Ureter (tissue), 1 donor: ENCODE measurements around the gene GRHPR. TPM values are rescaled to one million over a fixed set of nuclear protein-coding genes. Genes with fewer than 3 reads are reported as not detected.
"Not testable (repeated sequence)": the region's sequence is repeated elsewhere in the genome, so short reads cannot be mapped to it uniquely, and the experiment has no call there.

Source experiments
- DNase-seq: peaks from one replicate; pipeline ENCODE4 v3.0.0-alpha.2; 2020; ENCODE audit warnings: low spot score
- total RNA-seq: library from RNA; stranded (reverse); gene quantifications from one replicate; pipeline ENCODE4 v1.2.4, GENCODE V29; 2023
- donor health status: DM: yes; HTN: yes; CAD: no.

The GRHPR gene
- total RNA-seq, 1 donor from 2014 or later = 74.2 TPM

DNA sequence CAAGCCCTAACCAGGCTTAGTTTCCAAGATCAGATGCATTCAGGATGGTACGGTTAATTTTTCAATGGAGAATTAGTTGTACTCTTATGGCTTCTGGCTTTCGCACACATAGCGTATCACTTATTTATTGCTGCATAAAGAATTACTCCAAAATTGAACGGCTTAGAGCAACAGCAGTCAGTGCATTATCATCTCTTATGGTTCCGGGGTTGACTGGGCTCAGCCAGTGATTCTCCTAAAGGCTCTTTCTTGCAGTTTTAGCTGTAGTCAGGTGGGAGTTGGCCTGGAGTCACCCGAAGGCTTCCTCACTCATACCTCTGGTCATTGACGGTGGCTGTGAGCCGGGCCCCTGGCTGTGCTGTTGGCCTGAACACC is 595 bp upstream of the GRHPR start:
- DNase-seq = no peak

DNA sequence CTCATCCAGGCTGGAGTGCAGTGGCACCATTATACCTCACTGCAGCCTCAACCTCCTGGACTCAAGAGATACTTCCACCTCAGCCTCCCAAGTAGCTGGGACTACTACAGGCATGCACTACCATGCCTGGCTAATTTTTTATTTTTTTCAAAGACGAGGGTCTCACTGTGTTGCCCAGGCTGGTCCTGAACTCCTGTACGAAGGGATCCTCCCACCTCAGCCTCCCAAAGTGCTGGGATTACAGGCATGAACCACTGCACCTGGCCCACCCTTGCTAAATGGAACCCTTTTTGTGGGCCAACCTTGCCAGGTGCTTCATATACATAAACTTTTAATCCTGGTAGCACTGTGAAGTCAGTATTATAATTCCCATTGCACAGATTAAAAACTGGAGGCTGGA is 1.0 kb downstream of the GRHPR start:
- DNase-seq = no peak

DNA sequence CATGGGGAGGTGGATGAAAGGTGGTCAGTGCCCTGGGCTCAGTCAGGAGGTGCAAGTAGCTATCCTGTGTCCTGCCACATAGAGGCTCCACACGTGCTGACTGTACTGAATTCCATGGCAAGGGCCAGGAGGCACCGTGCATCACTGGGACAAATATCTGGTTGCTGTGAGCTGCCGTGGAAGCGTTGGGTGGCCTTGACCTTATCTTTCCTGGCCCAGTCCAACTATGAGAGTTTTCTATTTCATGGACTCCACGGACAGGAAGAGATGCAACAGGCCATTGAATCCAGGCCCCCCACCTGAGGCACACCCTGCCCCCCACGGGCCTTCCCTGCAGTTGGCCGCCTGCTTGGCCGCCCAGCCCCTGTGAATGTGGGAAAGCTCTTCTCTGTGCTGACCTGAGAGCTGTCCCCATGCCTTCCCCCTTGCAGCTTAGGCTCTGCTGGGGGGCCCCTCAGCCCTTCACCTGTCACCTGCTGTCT is 1.7 kb downstream of the GRHPR start:
- no peak for DNase-seq

DNA sequence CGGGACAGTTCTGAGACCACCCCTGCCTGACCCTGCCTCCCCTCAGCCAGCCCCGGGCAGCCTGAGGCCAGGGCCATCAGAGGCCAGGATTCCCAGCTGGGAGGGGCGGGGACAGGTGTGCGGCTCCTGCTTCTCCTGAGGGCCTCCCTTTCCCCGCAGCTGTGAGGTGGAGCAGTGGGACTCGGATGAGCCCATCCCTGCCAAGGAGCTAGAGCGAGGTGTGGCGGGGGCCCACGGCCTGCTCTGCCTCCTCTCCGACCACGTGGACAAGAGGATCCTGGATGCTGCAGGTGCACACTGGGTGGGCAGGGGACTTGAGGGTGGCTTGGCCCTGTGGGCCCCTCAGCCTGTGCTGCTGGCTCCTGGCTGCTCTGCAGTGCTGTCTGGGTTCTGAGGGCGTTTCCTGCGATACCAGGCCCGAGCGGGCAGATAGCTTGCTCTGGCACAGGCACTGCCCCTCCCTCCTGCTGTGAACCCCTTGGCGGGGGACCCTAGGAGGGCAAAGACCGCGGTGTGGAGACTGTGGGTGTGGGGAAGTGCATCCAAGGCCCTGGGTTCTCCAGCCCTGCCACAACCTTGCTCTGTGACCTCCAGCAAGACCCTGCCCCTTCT is 2.3 kb downstream of the GRHPR start:
- no peak for DNase-seq

DNA sequence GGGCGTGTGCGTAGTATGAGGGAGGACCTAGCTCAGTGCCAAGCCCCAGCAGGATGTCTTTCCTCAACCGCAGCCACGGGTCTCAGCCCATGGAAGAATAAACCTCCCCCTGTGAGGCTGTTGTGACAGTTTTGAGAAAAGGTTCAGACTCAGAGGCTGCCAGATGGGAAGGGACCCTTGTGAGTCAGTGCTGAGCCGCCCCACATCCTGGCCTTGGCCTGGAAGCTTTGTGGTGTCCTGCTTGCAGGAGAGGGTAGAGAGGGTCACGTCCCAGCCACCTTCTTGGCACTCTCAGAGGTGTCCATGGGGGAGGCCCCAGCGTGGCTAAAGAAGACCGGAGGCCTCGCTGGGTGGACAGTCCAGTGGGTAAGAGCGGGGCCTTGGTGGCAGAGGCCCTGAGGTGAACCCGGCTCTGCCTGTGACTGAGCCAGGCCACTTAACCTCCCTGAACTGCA is 2.8 kb downstream of the GRHPR start:
- DNase-seq = no peak

DNA sequence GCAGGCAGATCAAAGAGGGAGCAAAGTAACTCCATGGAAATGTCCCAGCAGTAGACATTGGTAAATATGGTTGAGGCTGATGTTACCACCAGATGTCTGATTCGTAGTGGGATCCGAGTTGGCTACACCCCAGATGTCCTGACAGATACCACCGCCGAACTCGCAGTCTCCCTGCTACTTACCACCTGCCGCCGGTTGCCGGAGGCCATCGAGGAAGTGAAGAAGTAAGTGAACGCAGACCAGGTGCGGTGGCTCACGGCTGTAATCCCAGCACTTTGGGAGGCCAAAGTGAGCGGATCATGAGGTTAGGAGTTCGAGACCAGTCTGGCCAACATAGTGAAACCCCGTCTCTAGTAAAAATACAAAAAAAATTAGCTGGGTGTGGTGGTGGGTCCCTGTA is 3.9 kb downstream of the GRHPR start:
- DNase-seq = not testable (repeated sequence)

DNA sequence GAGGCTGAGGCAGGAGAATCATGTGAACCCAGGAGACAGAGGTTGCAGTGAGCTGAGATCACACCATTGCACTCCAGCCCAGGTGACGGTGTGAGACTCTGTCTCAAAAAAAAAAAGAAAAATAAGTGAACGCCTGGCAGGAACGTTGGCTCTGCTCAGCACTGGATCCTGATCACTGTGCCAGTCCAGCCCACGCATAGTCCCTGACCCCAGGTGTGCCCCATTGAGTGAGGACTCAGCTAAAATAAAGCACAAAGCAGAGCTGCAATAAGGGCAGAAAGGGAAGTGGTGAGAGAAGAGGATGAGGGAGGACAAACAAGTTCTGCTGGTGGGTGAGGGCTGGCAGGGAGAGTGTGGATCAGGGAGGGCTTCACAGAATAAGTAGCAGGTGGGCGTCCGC is 4.3 kb downstream of the GRHPR start:
- no peak for DNase-seq

DNA sequence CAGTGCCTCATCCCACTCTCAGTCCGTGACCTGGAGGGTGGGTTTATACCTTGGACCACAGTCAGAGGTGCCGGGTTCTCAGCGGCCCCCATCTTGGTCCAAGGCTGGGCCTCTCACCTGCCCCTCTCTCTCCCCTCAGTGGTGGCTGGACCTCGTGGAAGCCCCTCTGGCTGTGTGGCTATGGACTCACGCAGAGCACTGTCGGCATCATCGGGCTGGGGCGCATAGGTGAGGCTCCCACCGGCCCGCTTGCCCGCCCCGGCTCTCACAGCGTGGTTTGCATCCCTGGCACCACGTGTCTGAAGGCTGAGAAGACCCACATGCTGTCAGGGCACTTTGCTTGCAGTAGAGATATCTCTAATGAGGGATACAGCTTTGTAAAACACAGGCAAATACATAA is 5.8 kb downstream of the GRHPR start:
- DNase-seq = no peak

DNA sequence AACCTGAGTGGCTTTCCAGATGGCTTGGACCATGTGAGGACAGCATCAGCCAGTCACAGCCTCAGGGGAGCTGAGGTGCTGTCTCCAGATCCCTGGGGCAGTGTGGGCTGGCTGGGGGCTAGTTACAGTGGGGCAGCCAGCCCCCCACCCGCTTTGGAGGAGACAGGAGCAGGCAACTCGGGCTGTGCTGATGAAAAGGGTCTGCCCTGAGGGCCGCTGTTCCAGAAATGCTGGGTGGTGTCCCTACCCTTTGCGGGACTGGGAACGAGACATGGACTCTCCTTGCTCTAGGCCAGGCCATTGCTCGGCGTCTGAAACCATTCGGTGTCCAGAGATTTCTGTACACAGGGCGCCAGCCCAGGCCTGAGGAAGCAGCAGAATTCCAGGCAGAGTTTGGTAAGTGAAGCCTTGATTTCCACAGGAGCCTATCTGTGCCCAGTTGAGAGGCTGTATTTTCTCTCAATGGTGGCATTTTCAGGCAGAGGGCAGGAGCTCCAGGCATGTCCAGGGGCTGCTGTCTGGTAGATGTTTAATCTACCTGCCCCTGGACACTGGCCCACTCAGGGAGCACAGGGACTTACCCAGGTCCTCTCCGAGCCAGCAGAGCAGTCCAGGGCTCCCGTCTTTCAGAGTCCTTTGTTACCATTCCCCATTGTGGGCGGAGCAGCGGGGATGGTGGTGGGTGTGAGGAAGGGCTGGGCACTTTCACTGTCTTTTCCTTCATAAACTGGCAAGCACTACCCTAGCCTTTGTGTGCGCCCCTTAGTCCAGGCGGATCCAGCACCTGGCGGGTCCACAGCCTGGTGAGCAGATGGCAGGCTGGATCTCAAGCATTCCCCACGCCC is 7.2 kb downstream of the GRHPR start:
- DNase-seq = no peak

DNA sequence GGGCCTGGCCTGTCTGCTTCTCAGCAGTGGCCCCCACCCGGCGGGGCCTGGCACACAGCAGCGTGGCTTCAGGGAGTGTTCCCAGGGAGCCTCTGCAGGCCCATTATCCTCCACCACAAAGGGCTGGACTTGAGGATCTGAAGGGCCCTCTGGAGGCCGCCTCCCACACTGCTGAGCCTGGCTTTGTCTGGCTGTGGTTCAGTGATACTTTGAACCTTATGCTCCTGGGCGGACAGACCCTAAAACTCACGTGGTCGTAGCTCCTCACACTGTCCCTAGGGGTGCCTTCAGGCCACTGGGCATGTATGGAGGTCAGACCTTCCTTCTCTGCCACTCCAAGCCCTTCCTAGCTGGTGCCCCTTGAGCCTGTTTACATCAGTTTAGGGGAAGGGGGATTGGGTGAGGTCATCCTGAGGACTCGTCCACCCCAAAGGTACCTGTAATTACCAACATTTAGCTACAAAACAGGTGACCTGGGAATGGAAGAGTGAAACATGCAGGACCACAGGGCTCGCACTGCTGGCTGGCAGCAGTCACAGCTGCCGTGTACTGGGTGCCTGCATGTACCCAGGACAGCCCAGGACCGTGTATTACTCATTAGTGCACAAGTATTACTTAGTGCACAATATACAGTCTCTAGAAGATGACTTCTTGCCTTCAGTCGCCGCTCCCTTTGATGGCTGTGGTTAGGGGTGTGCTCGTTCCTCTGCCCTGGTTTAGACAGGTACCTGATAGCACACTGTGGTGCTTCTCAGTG is 8.5 kb downstream of the GRHPR start:
- no peak for DNase-seq

DNA sequence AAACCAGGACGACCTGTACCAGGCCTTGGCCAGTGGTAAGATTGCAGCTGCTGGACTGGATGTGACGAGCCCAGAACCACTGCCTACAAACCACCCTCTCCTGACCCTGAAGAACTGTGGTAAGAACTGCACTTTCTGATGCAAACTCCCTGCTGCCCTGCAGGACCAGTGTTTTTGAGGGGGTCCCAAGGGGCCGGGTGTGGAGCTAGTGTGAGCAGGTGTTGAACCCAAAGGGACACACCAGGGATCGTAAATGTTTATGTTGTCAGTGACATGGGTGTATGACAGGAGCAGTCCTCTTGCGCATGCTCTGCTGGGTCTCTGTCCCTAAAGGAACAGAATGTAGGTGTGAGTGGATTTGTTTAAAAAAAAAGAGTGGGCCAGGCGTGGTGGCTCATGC is 9.5 kb downstream of the GRHPR start:
- DNase-seq = no peak

DNA sequence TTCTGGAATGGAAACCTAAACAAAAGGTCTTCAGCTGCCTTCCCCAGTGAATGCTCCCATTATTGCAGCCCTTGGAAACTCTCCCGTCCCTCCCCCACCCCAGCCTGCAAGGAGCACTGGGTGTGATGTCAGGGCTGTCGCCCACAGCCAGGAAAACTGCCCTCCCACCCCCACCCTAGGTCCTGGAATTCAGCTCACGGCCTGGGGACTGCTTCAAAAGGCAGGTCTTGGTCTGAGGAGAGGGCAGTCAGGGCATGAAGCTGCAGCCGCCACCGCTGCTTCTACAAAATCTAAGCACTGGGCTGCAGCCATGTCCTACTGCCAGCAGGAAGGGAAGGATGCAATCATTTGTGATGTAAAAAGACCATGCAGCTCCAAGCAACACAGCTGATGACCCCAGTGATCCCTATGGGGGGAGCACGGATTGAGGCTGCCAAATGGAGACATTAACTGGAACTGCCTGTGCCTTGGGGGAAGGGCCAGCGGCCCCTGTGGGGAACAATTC is 11.4 kb downstream of the GRHPR start:
- DNase-seq = no peak

DNA sequence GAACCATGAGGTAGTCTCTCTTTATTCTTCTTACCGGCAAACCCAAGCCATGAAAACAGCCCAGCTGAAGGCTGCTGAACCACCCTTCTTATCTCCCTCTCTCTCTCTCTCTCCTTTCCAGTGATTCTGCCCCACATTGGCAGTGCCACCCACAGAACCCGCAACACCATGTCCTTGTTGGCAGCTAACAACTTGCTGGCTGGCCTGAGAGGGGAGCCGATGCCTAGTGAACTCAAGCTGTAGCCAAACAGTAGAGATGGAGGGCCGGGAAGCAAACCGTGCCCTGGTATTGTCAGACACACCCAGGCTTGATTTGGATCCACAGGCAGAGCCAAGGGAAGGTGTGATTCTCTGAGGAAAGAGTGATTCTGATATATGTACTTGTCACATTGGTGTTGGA is 14.0 kb downstream of the GRHPR start:
- no peak for DNase-seq

DNA sequence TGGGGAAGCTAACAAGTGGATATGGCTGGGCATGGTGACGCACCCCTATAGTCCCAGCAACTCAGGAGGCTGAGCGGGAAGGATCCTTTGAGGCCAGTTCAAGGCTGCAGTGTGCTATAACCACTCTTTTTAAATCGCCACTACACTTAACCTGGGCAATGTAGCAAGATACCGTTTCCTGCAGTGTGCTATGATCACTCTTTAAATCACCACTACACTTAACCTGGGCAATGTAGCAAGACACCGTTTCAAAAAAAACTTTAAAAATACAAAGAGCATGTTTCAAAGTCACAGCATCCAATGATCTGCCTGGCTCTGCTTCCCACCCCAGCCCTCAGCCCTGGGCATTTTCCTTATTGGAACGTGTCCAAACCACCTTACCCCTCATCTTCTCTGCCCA is 14.5 kb downstream of the GRHPR start:
- DNase-seq = no peak

DNA sequence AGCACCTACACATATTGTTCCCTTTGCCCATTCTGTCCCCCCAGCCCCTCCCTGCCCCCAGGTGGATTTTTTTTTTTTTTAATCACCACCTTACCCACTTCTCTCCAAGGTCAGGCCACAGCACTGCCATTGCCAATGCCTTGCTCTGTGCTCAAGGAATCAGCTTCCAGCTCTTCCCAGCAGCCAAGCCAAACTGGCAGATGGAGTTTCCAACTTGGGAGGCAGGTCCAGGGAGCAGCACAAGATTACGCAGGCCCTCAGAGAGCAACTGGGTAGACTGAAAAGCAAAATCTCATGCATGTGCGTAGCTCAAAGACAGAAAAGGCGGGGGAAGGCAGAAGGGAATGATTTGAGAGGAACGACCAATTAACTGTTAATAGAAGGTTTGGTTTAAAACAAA is 15.1 kb downstream of the GRHPR start:
- no peak for DNase-seq

DNA sequence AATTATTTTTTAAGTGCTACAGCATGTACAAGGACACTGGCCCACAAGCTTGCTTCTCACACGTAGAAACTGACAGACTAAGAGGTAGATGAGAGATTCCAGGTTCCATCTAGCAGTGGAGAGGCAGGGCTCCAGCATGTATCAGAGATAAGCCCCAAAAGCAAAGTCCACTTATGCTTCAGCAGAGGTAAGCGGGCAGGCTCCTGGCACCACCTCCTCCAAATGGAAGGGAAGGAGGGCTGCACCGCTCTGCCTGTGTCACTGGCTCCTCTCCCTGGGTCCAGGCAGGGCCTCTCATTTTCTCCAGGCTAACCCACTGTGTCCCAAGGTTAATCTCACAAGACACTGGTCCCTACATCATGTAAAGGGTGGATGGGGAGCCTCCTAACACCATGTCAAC is 15.9 kb downstream of the GRHPR start:
- no peak for DNase-seq

DNA sequence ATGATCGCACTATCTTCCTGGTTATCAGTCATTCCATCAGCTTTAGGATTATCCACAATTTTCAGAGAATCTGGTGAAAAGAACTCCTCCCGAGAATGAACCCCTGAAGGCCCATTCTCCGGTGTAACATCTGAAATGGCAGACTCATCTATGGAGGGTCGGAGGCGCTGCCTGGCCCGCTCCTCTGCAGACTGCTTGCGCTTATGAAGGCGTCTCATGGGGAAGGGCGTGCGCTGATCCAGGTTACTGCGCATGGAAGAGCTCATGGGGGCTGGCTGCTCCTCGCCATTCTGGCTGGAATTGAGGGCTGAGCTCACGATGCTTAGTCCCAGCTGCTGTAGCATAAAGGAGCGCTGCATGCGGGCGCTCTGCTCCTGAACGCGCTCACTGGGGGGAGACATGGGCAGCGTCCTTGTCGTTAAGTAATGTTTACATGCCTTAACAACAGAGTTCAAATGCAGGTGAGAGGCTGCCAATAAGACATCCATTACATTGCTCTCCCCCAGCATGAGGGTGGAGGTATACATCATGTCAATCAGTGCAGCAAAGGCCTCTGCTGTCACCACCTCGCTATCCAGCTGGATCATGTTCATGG is 19.4 kb downstream of the GRHPR start:
- no peak for DNase-seq

DNA sequence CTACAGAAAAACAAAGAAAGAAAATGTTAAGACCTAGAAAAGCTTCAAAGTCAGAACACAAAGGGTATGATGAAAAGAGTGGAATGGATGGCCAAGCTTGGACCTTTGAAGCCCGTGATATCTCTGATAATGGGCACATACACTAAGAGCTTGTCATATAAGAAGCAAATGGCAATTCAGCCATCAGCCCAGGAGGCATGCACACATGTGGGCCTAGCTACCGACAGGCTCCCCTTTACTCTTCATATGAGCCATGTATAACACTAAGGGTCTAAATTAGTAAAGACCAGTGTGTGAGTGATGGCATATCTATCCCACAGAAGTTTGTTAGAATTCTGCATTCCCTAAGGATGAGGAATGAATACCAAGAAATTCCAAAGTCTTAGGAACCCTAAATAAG is 20.1 kb downstream of the GRHPR start:
- DNase-seq = no peak

DNA sequence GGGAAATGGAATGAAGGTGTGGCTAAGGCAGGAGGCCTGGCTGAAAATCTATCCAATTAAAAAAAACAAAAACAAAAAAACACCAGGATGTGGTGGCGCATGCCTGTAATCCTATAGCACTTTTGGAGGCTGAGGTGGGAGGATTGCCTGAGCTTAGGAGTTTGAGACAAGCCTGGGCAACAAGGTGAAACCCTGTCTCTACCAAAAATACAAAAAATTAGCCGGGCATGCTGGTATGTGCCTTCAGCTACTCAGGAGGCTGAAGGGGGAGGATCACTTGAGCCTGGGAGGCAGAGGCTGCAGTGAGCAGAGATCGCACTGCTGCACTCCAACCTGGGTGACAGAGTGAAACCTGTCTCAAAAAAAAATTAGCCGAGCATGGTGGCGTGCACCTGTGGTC is 21.1 kb downstream of the GRHPR start:
- no peak for DNase-seq

DNA sequence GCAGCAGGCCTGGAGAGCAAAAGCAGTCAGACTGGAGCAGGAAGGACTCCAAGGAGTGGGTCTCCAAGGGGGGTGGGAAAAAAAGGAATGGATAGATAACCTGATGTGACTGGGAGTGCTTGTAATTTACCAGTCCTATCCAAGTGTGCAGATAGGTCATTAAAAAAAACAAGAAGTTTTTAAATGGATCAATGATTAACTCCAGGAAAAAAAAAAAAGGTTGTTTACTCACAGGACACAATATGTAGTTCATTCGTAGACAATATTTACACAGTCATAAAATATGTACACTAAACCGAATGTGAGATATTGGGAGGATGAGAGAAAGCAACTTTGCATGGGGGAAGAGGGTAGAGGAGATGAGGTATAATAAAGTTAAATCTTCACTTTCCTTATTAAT is 22.4 kb downstream of the GRHPR start:
- DNase-seq = no peak

DNA sequence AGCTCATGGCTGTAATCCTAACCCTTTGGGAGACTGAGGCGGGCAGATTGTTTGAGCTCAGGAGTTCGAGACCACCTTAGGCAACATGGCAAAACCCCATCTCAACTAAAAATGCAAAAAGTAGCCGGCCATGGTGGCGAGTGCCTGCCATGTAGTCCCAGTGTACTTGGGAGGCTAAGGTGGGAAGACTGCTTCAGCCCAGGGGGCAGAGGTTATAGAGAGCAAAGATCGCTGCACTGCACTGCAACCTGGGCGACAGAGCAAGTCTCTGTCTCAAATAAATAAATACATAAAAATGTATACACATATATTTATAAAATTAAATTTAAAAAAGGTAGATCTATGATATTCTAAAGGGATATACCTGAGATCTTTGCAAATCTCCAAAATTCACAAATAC is 23.3 kb downstream of the GRHPR start:
- no peak for DNase-seq

DNA sequence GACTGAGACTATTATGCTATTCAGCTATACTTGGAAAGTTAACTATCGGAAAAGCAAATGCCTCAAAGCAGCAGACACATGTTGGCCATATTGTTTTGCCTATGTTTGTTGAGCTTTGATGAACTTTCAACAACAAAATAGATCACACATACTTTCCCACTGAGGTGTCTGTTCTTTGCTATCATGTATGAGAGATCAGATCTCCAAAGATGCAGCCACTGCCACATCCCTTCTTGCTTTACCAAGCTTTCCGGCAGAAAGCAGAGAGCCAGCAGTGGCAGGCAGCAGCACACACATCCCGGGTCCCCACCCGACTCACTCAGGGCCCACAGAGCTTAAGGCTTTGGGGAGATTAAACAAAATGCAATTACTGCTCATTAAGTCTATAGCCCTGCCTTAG is 23.9 kb downstream of the GRHPR start:
- DNase-seq = no peak
